Measurements from ENCODE around the gene FNBP1.
A peak's percentile ranks its signal among the peaks of the same experiment; 100 is the strongest.

FNBP1 gene

GRCh38 chr9:130058154-130058553 is 15.2 kb upstream of the FNBP1 start:
- H3K36me3 ChIP-seq (ENCODE audit: control insufficient read depth, insufficient read depth, low read length) = peaks cover 3% of the 10 kb centered on the region
- H3K4me1 ChIP-seq (ENCODE audit: control insufficient read depth, insufficient read depth, low read length) = peaks cover 9% of the 10 kb centered on the region
- no peak overlapping the region for H3K9ac ChIP-seq (ENCODE audit: low read length)
- no peak overlapping the region for H3K27ac ChIP-seq (ENCODE audit: low read depth, low read length)
- no peak overlapping the region for H3K4me3 ChIP-seq (ENCODE audit: low read length)
- H3K27me3 ChIP-seq (ENCODE audit: control insufficient read depth, insufficient read depth, low read length) = no peaks in the 10 kb centered on the region

- H3K9ac ChIP-seq (ENCODE audit: low read length) = no peak overlapping the region
- peaks cover 11% of the 10 kb centered on the region for H3K4me1 ChIP-seq (ENCODE audit: control insufficient read depth, insufficient read depth, low read length)
- no peak overlapping the region for H3K27ac ChIP-seq (ENCODE audit: low read depth, low read length)
- H3K4me3 ChIP-seq (ENCODE audit: low read length) = peak overlapping the region; percentile 94
- peaks cover 3% of the 10 kb centered on the region for H3K36me3 ChIP-seq (ENCODE audit: control insufficient read depth, insufficient read depth, low read length)
- H3K27me3 ChIP-seq (ENCODE audit: control insufficient read depth, insufficient read depth, low read length) = no peaks in the 10 kb centered on the region
Observed at GRCh38 chr9:130054820-130055219, 11.8 kb upstream of the FNBP1 start.

- H3K27ac ChIP-seq (ENCODE audit: low read depth, low read length) = peak overlapping the region; percentile 87
- H3K36me3 ChIP-seq (ENCODE audit: control insufficient read depth, insufficient read depth, low read length) = peaks cover 3% of the 10 kb centered on the region
- no peaks in the 10 kb centered on the region for H3K27me3 ChIP-seq (ENCODE audit: control insufficient read depth, insufficient read depth, low read length)
- peaks cover 11% of the 10 kb centered on the region for H3K4me1 ChIP-seq (ENCODE audit: control insufficient read depth, insufficient read depth, low read length)
- peak overlapping the region; percentile 70 for H3K9ac ChIP-seq (ENCODE audit: low read length)
- H3K4me3 ChIP-seq (ENCODE audit: low read length) = peak overlapping the region; percentile 94
Observed at GRCh38 chr9:130054325-130054786, 11.4 kb upstream of the FNBP1 start.

- peaks cover 9% of the 10 kb centered on the region for H3K4me1 ChIP-seq (ENCODE audit: control insufficient read depth, insufficient read depth, low read length)
Observed at GRCh38 chr9:130053504-130054324, 10.7 kb upstream of the FNBP1 start, which contains the start of gene GPR107. TSS of gene GPR107 (plus strand) at chr9:130053906. CDS start at chr9:130053933, 27 bp downstream.

GRCh38 chr9:130053109-130053503 is 10.1 kb upstream of the FNBP1 start:
- Histone ChIP-seq H3K4me3 (ENCODE audit: low read length) (peak overlapping the region; percentile 94), H3K4me1 (ENCODE audit: control insufficient read depth, insufficient read depth, low read length) (peaks cover 9% of the 10 kb centered on the region), H3K27me3 (ENCODE audit: control insufficient read depth, insufficient read depth, low read length) (no peaks in the 10 kb centered on the region), H3K36me3 (ENCODE audit: control insufficient read depth, insufficient read depth, low read length) (no peaks in the 10 kb centered on the region), H3K9ac (ENCODE audit: low read length) (peak overlapping the region; percentile 70), H3K27ac (ENCODE audit: low read depth, low read length) (peak overlapping the region; percentile 87)

More at GRCh38 chr9:130053504-130054324, 10.7 kb upstream of the FNBP1 start, which contains the start of gene GPR107:
- H3K27me3 ChIP-seq (ENCODE audit: control insufficient read depth, insufficient read depth, low read length) = no peaks in the 10 kb centered on the region
- peak within 1 kb of the TSS; percentile 70 for H3K9ac ChIP-seq (ENCODE audit: low read length)
- H3K4me3 ChIP-seq (ENCODE audit: low read length) = peak within 1 kb of the TSS; percentile 94
- peak within 1 kb of the TSS; percentile 87 for H3K27ac ChIP-seq (ENCODE audit: low read depth, low read length)
- no peaks in the 10 kb centered on the region for H3K36me3 ChIP-seq (ENCODE audit: control insufficient read depth, insufficient read depth, low read length)

GRCh38 chr9:130051855-130052254 is 8.9 kb upstream of the FNBP1 start:
- no peak overlapping the region for H3K4me3 ChIP-seq (ENCODE audit: low read length)
- peaks cover 9% of the 10 kb centered on the region for H3K4me1 ChIP-seq (ENCODE audit: control insufficient read depth, insufficient read depth, low read length)
- no peak overlapping the region for H3K27ac ChIP-seq (ENCODE audit: low read depth, low read length)

GRCh38 chr9:130050462-130050861 is 7.5 kb upstream of the FNBP1 start:
- no peak overlapping the region for H3K4me3 ChIP-seq (ENCODE audit: low read length)
- H3K27me3 ChIP-seq (ENCODE audit: control insufficient read depth, insufficient read depth, low read length) = no peaks in the 10 kb centered on the region
- H3K27ac ChIP-seq (ENCODE audit: low read depth, low read length) = no peak overlapping the region
- no peak overlapping the region for H3K9ac ChIP-seq (ENCODE audit: low read length)
- H3K4me1 ChIP-seq (ENCODE audit: control insufficient read depth, insufficient read depth, low read length) = peaks cover 13% of the 10 kb centered on the region
- no peaks in the 10 kb centered on the region for H3K36me3 ChIP-seq (ENCODE audit: control insufficient read depth, insufficient read depth, low read length)

More at GRCh38 chr9:130051855-130052254, 8.9 kb upstream of the FNBP1 start:
- H3K36me3 ChIP-seq (ENCODE audit: control insufficient read depth, insufficient read depth, low read length) = no peaks in the 10 kb centered on the region
- H3K27me3 ChIP-seq (ENCODE audit: control insufficient read depth, insufficient read depth, low read length) = no peaks in the 10 kb centered on the region
- H3K9ac ChIP-seq (ENCODE audit: low read length) = no peak overlapping the region

GRCh38 chr9:130049431-130050210 is 6.6 kb upstream of the FNBP1 start:
- Histone ChIP-seq H3K27me3 (ENCODE audit: control insufficient read depth, insufficient read depth, low read length) (no peaks in the 10 kb centered on the region), H3K27ac (ENCODE audit: low read depth, low read length) (no peak overlapping the region), H3K4me1 (ENCODE audit: control insufficient read depth, insufficient read depth, low read length) (peaks cover 14% of the 10 kb centered on the region), H3K9ac (ENCODE audit: low read length) (no peak overlapping the region), H3K36me3 (ENCODE audit: control insufficient read depth, insufficient read depth, low read length) (no peaks in the 10 kb centered on the region), H3K4me3 (ENCODE audit: low read length) (no peak overlapping the region)

- Histone ChIP-seq H3K27me3 (ENCODE audit: control insufficient read depth, insufficient read depth, low read length) (no peaks in the 10 kb centered on the region), H3K9ac (ENCODE audit: low read length) (no peak overlapping the region), H3K4me1 (ENCODE audit: control insufficient read depth, insufficient read depth, low read length) (peaks cover 20% of the 10 kb centered on the region), H3K4me3 (ENCODE audit: low read length) (no peak overlapping the region), H3K36me3 (ENCODE audit: control insufficient read depth, insufficient read depth, low read length) (no peaks in the 10 kb centered on the region), H3K27ac (ENCODE audit: low read depth, low read length) (no peak overlapping the region)
Observed at GRCh38 chr9:130045725-130046450, 2.9 kb upstream of the FNBP1 start.

GRCh38 chr9:130043654-130044623 is 950 bp upstream of the FNBP1 start:
- no peaks in the 10 kb centered on the region for H3K27me3 ChIP-seq (ENCODE audit: control insufficient read depth, insufficient read depth, low read length)
- H3K9ac ChIP-seq (ENCODE audit: low read length) = peak overlapping the region; percentile 36
- H3K4me1 ChIP-seq (ENCODE audit: control insufficient read depth, insufficient read depth, low read length) = peaks cover 24% of the 10 kb centered on the region
- no peaks in the 10 kb centered on the region for H3K36me3 ChIP-seq (ENCODE audit: control insufficient read depth, insufficient read depth, low read length)
- peak overlapping the region; percentile 98 for H3K27ac ChIP-seq (ENCODE audit: low read depth, low read length)
- peak overlapping the region; percentile 84 for H3K4me3 ChIP-seq (ENCODE audit: low read length)

GRCh38 chr9:130042406-130042884 is 544 bp downstream of the FNBP1 start:
- H3K9ac ChIP-seq (ENCODE audit: low read length) = peak overlapping the region; percentile 74

More at GRCh38 chr9:130042406-130042884, 544 bp downstream of the FNBP1 start:
- H3K4me3 ChIP-seq (ENCODE audit: low read length) = peak overlapping the region; percentile 88
- H3K36me3 ChIP-seq (ENCODE audit: control insufficient read depth, insufficient read depth, low read length) = no peaks in the 10 kb centered on the region
- peaks cover 30% of the 10 kb centered on the region for H3K4me1 ChIP-seq (ENCODE audit: control insufficient read depth, insufficient read depth, low read length)
- H3K27me3 ChIP-seq (ENCODE audit: control insufficient read depth, insufficient read depth, low read length) = no peaks in the 10 kb centered on the region
- peak overlapping the region; percentile 98 for H3K27ac ChIP-seq (ENCODE audit: low read depth, low read length)
